GM12892 (cell line): ENCODE measurements around the gene HS1BP3.

Source experiments
- POLR2A ChIP-seq: IDR thresholded peaks from 2 replicates; pipeline ENCODE4 v1.6.1; 2011; ENCODE audit warnings: low read depth, low read length, control low read depth
- POLR2AphosphoS5 ChIP-seq: IDR thresholded peaks from 2 replicates; pipeline ENCODE4 v1.6.1; 2011; ENCODE audit warnings: low read depth, low read length, control low read depth

DNA sequence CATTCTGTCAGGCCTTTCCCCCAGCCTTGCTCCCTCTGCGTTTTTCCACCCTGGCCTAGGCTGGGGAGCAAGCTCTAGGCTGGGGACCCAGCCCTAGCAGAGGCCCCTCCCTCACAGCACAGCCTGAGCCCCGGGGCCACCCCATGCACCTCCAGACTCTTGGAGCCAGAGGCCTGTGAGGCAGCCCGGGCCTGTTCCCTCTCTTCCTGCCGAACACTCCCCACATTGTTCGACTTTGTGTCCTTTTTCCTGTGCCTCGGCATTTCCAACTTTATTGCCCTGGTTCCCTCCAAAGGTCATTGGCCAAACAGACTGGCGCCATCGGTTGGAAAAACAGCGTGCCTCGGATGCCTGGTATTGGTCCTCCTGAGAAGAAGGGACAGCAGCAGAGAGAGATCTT, 79.7 kb downstream of the HS1BP3 start:
- TF ChIP-seq POLR2AphosphoS5 (no peak), POLR2A (no peak)
